H1 (cell line): ENCODE measurements around the gene TNP2. TPM values are rescaled to one million over a fixed set of nuclear protein-coding genes. Genes with fewer than 3 reads are reported as not detected.

ENCODE experiments used
- ASH2L ChIP-seq: fragments of 200-600, 300-600 bp; sonication (generic); IDR thresholded peaks from one replicate; pipeline ENCODE4 v1.7.1; 2017; ENCODE audit warnings: low read length
- CBX5 ChIP-seq: fragments of 300-800, 300-1000 bp; sonication (generic); IDR thresholded peaks from 2 replicates; pipeline ENCODE4 v1.7.1; 2016; ENCODE audit warnings: antibody characterized with exemption, low read length, low read depth
- CBX8 ChIP-seq: fragments of 300-800, 300-1000 bp; sonication (generic); IDR thresholded peaks from 2 replicates; pipeline ENCODE4 v1.7.1; 2016; ENCODE audit warnings: low read depth, low read length, borderline replicate concordance
- EGR1 ChIP-seq: IDR thresholded peaks from 2 replicates; pipeline ENCODE4 v1.6.1; 2011; ENCODE audit warnings: low read depth, low read length, borderline replicate concordance
- JUND ChIP-seq: IDR thresholded peaks from 2 replicates; pipeline ENCODE4 v1.6.1; 2011; ENCODE audit warnings: mild to moderate bottlenecking, improper control_type of control experiment, low read length
- SP1 ChIP-seq: IDR thresholded peaks from 2 replicates; pipeline ENCODE4 v1.6.1; 2011; ENCODE audit warnings: low read depth, low read length
- ZNF274 ChIP-seq: IDR thresholded peaks from 2 replicates; pipeline ENCODE4 v1.7.0; 2012; ENCODE audit warnings: low read length, borderline replicate concordance; ENCODE audit errors: extremely low read depth
- polyA plus RNA-seq, 7 experiments: library from polyadenylated mRNA; depleted of rRNA in 3 of 7; stranded (reverse) in 5 of 7; unstranded in 2 of 7; fragments of >200 nt in 5 of 7; fragments of 200-250 nt in 2 of 7; gene quantifications; 1 replicate in 5 of 7; 2 replicates in 1 of 7; 4 replicates in 1 of 7; pipeline versions ENCODE4 v1.2.1 to v1.2.3, GENCODE V29; 2011 to 2013; ENCODE audit warnings: missing spikeins in 2 of 7, mixed read lengths in 2 of 7
- total RNA-seq: library from RNA; stranded (reverse); fragmentation: NEBNext Ultra II Directional; extraction: Animal tissue kit (Norgen Biotek cat#: 25700); gene quantifications from 2 replicates; pipeline ENCODE4 v1.2.1, GENCODE V29; 2021
- TF ChIP-seq, protein P1 (sequence below): fragments of 300-600 bp; sonication (generic); IDR thresholded peaks from 2 replicates; pipeline ENCODE4 v1.7.1; 2012; ENCODE audit warnings: low read length, moderate library complexity, mild to moderate bottlenecking, inconsistent platforms; ENCODE audit not compliant: insufficient replicate concordance
- TF ChIP-seq, protein P2 (sequence below): IDR thresholded peaks from 2 replicates; pipeline ENCODE4 v1.6.1; 2011; ENCODE audit warnings: low read length, improper control_type of control experiment

The TNP2 gene
- total and polyA plus RNA-seq, 2 of the 8 experiments (the other 6 are each of a cell fraction or from before 2014, with no cell fraction given): not detected

DNA sequence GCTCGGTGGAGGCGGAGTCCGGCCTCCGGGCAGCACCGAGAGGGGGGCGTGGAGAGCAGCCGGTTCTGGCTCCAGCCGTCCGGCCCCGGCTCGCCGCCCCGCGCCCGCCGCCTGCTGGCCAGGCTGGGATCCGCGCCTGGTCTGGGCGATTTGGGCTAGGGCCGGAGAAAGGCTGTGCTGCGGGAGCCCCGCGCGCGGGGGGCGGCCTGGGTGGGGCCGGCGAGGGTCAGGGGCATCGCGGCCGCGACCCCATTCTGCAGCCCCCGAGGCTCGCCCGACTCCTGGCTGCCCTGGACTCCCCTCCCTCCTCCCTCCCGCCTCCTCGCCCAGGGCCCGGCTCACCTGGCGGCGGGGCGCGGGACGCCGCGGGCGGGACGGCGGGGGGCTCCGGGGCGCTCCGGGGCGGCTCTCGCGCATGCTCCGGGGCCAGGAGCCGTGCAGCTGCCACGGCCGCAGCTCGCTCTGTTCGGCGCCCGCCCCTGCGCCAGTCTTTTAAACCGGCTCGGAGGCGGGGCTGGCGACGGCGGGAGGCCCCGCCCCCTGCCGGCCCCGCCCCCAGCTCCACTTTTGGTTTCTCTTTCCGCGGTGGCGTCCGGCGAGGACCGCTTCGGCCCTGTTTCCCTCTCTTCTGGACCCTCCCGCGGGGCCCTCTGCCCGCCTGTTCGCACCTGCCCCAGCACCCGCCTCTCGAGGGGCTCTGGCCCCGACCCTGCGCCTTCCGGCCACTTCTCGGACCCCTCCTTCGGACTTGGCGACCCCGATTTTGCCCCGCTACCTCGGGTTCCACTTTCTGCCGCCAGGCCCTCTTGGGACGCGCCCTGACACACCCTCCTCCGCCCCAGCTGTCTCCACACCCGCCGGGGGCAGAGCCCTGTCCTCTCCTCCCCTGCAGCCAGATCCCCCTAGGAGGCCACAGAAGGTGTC, 13.1 kb downstream of the TNP2 start, which contains the start of gene SOCS1 (continued):
- TF ChIP-seq, protein P1, sequence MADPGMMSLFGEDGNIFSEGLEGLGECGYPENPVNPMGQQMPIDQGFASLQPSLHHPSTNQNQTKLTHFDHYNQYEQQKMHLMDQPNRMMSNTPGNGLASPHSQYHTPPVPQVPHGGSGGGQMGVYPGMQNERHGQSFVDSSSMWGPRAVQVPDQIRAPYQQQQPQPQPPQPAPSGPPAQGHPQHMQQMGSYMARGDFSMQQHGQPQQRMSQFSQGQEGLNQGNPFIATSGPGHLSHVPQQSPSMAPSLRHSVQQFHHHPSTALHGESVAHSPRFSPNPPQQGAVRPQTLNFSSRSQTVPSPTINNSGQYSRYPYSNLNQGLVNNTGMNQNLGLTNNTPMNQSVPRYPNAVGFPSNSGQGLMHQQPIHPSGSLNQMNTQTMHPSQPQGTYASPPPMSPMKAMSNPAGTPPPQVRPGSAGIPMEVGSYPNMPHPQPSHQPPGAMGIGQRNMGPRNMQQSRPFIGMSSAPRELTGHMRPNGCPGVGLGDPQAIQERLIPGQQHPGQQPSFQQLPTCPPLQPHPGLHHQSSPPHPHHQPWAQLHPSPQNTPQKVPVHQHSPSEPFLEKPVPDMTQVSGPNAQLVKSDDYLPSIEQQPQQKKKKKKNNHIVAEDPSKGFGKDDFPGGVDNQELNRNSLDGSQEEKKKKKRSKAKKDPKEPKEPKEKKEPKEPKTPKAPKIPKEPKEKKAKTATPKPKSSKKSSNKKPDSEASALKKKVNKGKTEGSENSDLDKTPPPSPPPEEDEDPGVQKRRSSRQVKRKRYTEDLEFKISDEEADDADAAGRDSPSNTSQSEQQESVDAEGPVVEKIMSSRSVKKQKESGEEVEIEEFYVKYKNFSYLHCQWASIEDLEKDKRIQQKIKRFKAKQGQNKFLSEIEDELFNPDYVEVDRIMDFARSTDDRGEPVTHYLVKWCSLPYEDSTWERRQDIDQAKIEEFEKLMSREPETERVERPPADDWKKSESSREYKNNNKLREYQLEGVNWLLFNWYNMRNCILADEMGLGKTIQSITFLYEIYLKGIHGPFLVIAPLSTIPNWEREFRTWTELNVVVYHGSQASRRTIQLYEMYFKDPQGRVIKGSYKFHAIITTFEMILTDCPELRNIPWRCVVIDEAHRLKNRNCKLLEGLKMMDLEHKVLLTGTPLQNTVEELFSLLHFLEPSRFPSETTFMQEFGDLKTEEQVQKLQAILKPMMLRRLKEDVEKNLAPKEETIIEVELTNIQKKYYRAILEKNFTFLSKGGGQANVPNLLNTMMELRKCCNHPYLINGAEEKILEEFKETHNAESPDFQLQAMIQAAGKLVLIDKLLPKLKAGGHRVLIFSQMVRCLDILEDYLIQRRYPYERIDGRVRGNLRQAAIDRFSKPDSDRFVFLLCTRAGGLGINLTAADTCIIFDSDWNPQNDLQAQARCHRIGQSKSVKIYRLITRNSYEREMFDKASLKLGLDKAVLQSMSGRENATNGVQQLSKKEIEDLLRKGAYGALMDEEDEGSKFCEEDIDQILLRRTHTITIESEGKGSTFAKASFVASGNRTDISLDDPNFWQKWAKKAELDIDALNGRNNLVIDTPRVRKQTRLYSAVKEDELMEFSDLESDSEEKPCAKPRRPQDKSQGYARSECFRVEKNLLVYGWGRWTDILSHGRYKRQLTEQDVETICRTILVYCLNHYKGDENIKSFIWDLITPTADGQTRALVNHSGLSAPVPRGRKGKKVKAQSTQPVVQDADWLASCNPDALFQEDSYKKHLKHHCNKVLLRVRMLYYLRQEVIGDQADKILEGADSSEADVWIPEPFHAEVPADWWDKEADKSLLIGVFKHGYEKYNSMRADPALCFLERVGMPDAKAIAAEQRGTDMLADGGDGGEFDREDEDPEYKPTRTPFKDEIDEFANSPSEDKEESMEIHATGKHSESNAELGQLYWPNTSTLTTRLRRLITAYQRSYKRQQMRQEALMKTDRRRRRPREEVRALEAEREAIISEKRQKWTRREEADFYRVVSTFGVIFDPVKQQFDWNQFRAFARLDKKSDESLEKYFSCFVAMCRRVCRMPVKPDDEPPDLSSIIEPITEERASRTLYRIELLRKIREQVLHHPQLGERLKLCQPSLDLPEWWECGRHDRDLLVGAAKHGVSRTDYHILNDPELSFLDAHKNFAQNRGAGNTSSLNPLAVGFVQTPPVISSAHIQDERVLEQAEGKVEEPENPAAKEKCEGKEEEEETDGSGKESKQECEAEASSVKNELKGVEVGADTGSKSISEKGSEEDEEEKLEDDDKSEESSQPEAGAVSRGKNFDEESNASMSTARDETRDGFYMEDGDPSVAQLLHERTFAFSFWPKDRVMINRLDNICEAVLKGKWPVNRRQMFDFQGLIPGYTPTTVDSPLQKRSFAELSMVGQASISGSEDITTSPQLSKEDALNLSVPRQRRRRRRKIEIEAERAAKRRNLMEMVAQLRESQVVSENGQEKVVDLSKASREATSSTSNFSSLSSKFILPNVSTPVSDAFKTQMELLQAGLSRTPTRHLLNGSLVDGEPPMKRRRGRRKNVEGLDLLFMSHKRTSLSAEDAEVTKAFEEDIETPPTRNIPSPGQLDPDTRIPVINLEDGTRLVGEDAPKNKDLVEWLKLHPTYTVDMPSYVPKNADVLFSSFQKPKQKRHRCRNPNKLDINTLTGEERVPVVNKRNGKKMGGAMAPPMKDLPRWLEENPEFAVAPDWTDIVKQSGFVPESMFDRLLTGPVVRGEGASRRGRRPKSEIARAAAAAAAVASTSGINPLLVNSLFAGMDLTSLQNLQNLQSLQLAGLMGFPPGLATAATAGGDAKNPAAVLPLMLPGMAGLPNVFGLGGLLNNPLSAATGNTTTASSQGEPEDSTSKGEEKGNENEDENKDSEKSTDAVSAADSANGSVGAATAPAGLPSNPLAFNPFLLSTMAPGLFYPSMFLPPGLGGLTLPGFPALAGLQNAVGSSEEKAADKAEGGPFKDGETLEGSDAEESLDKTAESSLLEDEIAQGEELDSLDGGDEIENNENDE: no peak
- TF ChIP-seq JUND (no peak), SP1 (peak; percentile 59), CBX5 (no peak), ASH2L (peak; percentile 61), EGR1 (0 out of 2 replicates have a peak, but pooled peaks have one; percentile 23), CBX8 (no peak), ZNF274 (no peak)
- TF ChIP-seq, protein P2, sequence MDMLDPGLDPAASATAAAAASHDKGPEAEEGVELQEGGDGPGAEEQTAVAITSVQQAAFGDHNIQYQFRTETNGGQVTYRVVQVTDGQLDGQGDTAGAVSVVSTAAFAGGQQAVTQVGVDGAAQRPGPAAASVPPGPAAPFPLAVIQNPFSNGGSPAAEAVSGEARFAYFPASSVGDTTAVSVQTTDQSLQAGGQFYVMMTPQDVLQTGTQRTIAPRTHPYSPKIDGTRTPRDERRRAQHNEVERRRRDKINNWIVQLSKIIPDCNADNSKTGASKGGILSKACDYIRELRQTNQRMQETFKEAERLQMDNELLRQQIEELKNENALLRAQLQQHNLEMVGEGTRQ: no peak
